Progenitor cell of endocrine pancreas (in vitro differentiated cells): ENCODE data around the gene C7orf33. TPM values are rescaled to one million over a fixed set of nuclear protein-coding genes. Genes with fewer than 3 reads are reported as not detected.

Source experiments
- DNase-seq: peaks from one replicate; pipeline ENCODE4 v3.0.0; 2021; ENCODE audit warnings: low spot score; ENCODE audit not compliant: unreplicated experiment
- H3K27ac Mint-ChIP-seq: 2 replicates; pipeline ENCODE4 v1.8.0; 2021; ENCODE audit warnings: mild to moderate bottlenecking, moderate library complexity, mixed read lengths
- H3K27me3 Mint-ChIP-seq: 2 replicates; pipeline ENCODE4 v1.8.0; 2021; ENCODE audit warnings: mixed read lengths
- H3K36me3 Mint-ChIP-seq: 2 replicates; pipeline ENCODE4 v1.8.0; 2022; ENCODE audit warnings: mixed read lengths; ENCODE audit not compliant: insufficient read depth
- H3K4me1 Mint-ChIP-seq: 2 replicates; pipeline ENCODE4 v1.8.0; 2021; ENCODE audit warnings: low read depth, mixed read lengths
- H3K4me3 Mint-ChIP-seq: 2 replicates; pipeline ENCODE4 v1.8.0; 2021; ENCODE audit warnings: low read depth, mild to moderate bottlenecking, moderate library complexity, mixed read lengths
- H3K9me3 Mint-ChIP-seq: 2 replicates; pipeline ENCODE4 v1.8.0; 2021; ENCODE audit warnings: low read depth, mixed read lengths
- total RNA-seq: library from RNA; stranded (reverse); gene quantifications from 2 replicates; pipeline ENCODE4 v1.2.1, GENCODE V29; 2021
- TF ChIP-seq, protein P1 (sequence below): fragments of 200-600 bp; sonication (generic); IDR thresholded peaks from one replicate; pipeline ENCODE4 v1.5.0; 2021; ENCODE audit warnings: antibody characterized with exemption, mild to moderate bottlenecking; ENCODE audit not compliant: unreplicated experiment

C7orf33 gene
- total RNA-seq, 1 donor from 2014 or later = not detected

- TF ChIP-seq, protein P1, sequence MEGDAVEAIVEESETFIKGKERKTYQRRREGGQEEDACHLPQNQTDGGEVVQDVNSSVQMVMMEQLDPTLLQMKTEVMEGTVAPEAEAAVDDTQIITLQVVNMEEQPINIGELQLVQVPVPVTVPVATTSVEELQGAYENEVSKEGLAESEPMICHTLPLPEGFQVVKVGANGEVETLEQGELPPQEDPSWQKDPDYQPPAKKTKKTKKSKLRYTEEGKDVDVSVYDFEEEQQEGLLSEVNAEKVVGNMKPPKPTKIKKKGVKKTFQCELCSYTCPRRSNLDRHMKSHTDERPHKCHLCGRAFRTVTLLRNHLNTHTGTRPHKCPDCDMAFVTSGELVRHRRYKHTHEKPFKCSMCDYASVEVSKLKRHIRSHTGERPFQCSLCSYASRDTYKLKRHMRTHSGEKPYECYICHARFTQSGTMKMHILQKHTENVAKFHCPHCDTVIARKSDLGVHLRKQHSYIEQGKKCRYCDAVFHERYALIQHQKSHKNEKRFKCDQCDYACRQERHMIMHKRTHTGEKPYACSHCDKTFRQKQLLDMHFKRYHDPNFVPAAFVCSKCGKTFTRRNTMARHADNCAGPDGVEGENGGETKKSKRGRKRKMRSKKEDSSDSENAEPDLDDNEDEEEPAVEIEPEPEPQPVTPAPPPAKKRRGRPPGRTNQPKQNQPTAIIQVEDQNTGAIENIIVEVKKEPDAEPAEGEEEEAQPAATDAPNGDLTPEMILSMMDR = no peak
- Mint-ChIP-seq H3K27ac (no peak overlapping the region), H3K27me3 (no peaks in the 10 kb centered on the region), H3K4me3 (no peak overlapping the region), H3K4me1 (peaks cover 9% of the 10 kb centered on the region), H3K36me3 (no peaks in the 10 kb centered on the region), H3K9me3 (no peaks in the 10 kb centered on the region)
- DNase-seq = no peak
These were observed 32.5 kb downstream of the C7orf33 start for GRCh38 chr7:148622887-148623585.

DNA sequence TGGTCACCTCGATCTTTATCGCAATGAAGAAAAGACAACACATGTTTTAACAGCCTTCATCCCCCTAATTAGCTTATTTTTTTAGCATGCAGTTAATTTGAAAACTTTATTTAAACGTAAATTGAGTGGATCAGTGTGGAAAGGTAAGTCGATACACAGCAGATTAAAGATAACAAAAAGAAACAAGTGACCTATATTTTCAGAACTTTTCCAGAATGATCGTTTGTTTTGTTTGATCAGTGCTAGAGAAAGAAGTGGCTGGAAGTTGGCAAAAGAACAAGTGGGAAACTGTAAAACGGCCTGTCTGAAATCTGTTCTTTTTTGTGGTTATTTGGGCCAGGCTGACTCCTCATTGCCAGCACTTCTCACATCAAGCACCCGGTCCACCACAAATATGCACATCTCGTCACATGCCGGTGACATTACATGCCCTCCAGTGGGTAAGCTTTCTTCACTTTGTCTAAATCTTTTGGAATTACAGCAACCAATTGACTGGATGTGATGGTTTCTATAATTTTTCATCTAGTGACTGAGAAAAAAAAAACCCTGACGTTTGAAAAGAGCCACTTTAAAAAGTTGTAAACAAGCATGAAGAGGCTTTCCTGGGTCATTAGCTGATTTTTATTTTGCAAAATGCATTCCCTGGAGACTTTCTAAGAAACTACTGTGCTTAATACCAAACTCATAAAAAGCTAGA is 33.2 kb downstream of the C7orf33 start:
- Mint-ChIP-seq H3K4me3 (no peak overlapping the region), H3K27me3 (no peaks in the 10 kb centered on the region), H3K36me3 (no peaks in the 10 kb centered on the region), H3K27ac (peak overlapping the region; percentile 57), H3K9me3 (no peaks in the 10 kb centered on the region), H3K4me1 (peaks cover 9% of the 10 kb centered on the region)
- TF ChIP-seq, protein P1 = no peak
- DNase-seq = no peak

DNA sequence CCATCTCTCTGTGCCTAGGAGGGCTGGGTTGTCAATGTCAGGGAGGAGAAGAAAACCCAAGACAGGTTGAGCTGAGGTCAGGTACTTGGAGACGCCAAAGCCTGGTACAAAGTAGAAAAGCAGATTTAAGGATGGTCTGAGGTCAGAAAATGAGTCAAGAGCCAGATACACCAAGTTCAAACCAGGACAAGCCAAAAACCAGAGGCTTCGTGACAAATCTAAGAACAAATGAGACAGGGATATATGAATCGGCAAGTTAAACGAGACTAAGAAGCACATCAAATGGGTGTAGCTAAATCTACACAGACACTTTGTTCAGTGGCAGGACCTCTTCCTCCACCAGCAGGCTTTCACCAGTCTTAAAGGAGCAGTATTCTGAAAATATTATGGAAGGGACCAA is 34.2 kb downstream of the C7orf33 start:
- Mint-ChIP-seq H3K27me3 (no peaks in the 10 kb centered on the region), H3K4me1 (peaks cover 9% of the 10 kb centered on the region), H3K36me3 (no peaks in the 10 kb centered on the region), H3K9me3 (no peaks in the 10 kb centered on the region), H3K4me3 (no peak overlapping the region), H3K27ac (peak overlapping the region; percentile 8)
- no peak for DNase-seq
- TF ChIP-seq, protein P1 = no peak

DNA sequence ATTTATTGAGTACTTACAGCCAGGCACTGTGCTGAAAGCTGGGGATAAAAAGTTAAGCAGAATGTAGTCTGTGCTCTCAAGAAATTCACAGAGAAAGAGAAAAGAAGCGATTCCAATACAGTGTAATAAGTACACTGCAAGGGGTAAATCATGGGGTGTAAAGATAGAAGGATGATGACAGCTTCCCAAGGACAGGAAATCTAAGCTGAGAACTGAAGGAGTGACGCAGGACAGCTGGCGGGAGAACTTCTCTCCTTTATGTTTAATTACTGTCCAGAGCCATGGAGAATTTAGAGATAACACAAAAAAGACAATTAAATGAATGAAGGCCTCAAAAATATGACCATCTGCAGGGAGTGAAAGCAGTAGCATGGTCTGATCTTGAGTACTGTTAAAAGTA is 34.8 kb downstream of the C7orf33 start:
- Mint-ChIP-seq H3K9me3 (no peaks in the 10 kb centered on the region), H3K27me3 (no peaks in the 10 kb centered on the region), H3K4me1 (peaks cover 9% of the 10 kb centered on the region), H3K36me3 (no peaks in the 10 kb centered on the region), H3K27ac (no peak overlapping the region), H3K4me3 (no peak overlapping the region)
- TF ChIP-seq, protein P1 = no peak
- DNase-seq = no peak

DNA sequence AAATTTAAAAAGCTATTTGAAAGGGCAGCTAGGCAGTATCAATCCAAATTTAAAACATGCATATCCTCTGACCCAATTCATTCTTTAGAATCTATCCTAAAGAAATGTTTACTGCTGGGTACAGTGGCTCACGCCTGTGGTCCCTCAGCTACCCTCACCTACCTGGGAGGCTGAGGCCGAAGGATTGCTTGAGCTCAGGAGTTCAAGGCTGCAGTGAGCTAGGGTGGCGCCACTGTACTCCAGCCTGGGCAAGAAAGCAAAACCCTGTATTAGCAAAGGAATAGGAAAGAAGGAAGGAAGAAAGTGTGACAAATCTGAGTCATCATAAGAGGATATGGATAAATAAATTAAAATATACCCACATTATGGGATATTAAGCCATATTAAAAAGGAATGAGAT is 36.3 kb downstream of the C7orf33 start:
- Mint-ChIP-seq H3K27me3 (no peaks in the 10 kb centered on the region), H3K9me3 (no peaks in the 10 kb centered on the region), H3K4me1 (peaks cover 5% of the 10 kb centered on the region), H3K36me3 (no peaks in the 10 kb centered on the region), H3K4me3 (no peak overlapping the region), H3K27ac (no peak overlapping the region)
- TF ChIP-seq, protein P1 = no peak
- DNase-seq = no peak
